ENCODE measurements around the gene NELFA.
A peak's percentile ranks its signal among the peaks of the same experiment; 100 is the strongest.

The NELFA gene

DNA sequence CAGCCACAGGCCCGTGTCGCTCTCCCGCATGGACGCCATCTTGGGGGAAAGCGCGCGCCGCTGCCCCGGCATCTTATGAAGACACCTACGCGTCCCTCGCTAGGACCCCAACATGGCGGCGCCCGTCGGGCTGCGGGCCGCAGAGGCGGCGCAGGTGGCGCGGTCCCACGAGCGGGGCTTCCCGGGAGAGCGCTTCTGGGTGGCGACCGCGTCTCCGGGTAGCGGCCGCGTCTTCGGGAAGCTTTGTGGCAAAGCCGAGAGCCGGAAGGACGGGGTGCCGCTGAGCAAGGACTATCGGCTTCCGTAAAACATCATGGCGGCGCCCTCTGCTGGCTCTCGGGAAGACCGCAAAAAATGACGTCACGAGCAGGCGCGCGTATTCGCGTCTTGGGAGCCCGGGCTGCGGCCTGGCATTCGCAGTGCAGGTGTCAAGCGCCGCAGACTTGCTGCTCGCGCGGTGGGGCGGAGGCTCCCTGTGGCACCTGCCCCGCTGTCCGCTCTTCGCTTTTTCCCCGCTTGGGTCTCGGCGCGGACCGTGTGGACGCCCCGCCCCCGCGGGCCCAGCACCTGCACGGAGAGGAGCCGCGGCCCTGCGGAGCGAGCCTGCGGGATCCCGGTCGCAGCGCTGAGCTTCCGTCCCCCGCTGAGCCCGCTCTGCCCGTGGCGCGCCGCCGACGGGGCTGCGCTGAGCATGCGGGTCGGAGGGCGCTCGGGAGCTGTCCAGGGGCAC lies at the start of gene NELFA:
NELFA (minus strand) TSS at position 54 of the 730 bp plus-strand sequence; CDS start at position 39, 15 bp downstream.
- WGBS (ENCODE audit: insufficient coverage, insufficient read length), result no CpG with 5 or more reads among the region's 95 CpGs
- Histone ChIP-seq H3K27ac (ENCODE audit: low read length) (no peak within 1 kb of the TSS), H3K9me3 (ENCODE audit: control insufficient read depth, insufficient read depth, low read length) (no peaks in the 10 kb centered on the region), H3K4me1 (ENCODE audit: control insufficient read depth, insufficient read depth, low read length) (peaks cover 2% of the 10 kb centered on the region; the same call in 1 of the 2 replicates), H3K4me3 (ENCODE audit: low read length) (peak within 1 kb of the TSS; percentile 97), H3K36me3 (ENCODE audit: control insufficient read depth, insufficient read depth, low read length) (no peaks in the 10 kb centered on the region), H3K27me3 (ENCODE audit: control insufficient read depth, insufficient read depth, low read length) (no peaks in the 10 kb centered on the region)
- peak; percentile 81 for DNase-seq (ENCODE audit: low read depth, low spot score)

DNA sequence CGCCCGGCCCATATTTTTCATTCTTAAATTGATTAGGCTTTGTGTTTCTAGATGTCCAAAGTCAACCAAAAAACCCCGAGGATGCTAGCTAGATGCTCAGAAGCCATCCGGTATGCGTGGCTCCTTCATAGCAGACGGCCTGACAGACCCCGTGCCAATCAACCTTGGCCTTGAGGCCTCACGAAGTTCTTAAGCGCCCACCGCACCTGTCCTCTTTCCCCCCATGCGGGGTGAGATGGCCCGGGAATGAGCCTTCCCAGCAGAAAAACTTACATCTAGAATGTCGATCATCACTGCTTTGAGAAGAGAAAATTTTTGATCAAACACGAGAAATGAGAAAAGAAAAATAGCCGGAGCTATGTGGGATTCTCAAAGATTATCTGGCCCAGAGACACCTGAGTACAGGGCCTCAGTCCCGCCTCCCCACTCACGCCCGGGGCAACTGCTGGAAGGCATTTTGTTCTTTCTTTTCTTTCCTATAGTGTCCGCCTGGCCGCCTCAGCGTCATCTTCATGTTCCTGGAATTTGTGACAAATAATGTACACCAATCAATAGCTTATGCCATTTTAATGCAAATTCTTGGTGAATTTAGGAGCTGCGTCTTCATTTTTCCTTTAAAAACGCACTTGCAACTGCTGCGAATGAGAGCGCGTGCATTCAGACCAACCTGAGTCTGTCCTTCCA lies 48.8 kb upstream of the NELFA start:
- H3K4me1 ChIP-seq (ENCODE audit: control insufficient read depth, insufficient read depth, low read length), result peaks cover 4% of the 10 kb centered on the region; the same call in 1 of the 2 replicates
- WGBS (ENCODE audit: insufficient coverage, insufficient read length), result no CpG with 5 or more reads among the region's 26 CpGs
- no peak overlapping the region for H3K4me3 ChIP-seq (ENCODE audit: low read length)
- H3K27ac ChIP-seq (ENCODE audit: low read length), result no peak overlapping the region
- no peaks in the 10 kb centered on the region for H3K9me3 ChIP-seq (ENCODE audit: control insufficient read depth, insufficient read depth, low read length)
- peaks cover 21% of the 10 kb centered on the region for H3K27me3 ChIP-seq (ENCODE audit: control insufficient read depth, insufficient read depth, low read length)
- no peaks in the 10 kb centered on the region for H3K36me3 ChIP-seq (ENCODE audit: control insufficient read depth, insufficient read depth, low read length)
- no peak for DNase-seq (ENCODE audit: low read depth, low spot score)

DNA sequence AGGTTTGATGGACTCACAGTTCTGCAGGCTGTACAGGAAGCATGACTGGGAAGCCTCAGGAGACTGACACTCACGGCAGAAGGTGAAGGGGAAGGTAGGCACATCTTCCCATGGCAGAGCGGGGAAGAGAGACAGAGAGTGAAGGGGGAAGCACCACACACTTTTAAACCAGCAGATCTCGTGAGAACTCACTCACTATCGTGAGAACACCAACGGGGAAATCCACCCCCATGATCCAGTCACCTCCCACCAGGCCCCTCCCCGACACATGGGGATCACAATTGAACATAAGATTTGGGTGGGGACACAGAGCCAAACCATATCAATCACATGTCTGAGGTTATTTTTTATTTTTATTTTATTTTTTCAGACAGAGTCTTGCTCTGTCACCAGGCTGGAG lies 45.4 kb upstream of the NELFA start:
- Histone ChIP-seq H3K4me3 (ENCODE audit: low read length) (no peak overlapping the region), H3K36me3 (ENCODE audit: control insufficient read depth, insufficient read depth, low read length) (no peaks in the 10 kb centered on the region)

DNA sequence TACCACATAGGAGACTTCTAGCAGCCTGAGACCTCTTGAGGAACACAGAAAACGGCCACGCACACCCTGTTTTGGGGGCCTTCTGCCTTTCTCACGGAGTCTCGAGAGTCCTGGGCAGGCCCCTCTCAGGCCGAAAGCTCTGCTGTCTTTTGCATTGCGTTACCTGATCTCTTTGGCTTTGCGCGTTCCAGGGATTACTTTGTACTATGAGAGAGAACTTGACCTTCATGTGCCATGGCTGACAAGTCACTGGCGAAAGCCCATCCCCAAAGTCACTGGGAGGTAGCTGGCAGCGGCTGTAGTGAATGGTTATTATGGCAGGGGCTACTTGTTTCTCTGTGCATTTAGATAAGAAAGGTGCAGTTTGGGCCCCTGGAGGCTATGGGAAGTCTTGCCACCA lies 42.3 kb upstream of the NELFA start:
- no peak overlapping the region for H3K27ac ChIP-seq (ENCODE audit: low read length)
- H3K9me3 ChIP-seq (ENCODE audit: control insufficient read depth, insufficient read depth, low read length), result no peaks in the 10 kb centered on the region
- no peaks in the 10 kb centered on the region for H3K36me3 ChIP-seq (ENCODE audit: control insufficient read depth, insufficient read depth, low read length)
- WGBS (ENCODE audit: insufficient coverage, insufficient read length), result no CpG with 5 or more reads among the region's 10 CpGs
- no peak overlapping the region for H3K4me3 ChIP-seq (ENCODE audit: low read length)
- DNase-seq (ENCODE audit: low read depth, low spot score), result no peak
- H3K27me3 ChIP-seq (ENCODE audit: control insufficient read depth, insufficient read depth, low read length), result no peaks in the 10 kb centered on the region
- H3K4me1 ChIP-seq (ENCODE audit: control insufficient read depth, insufficient read depth, low read length), result no peaks in the 10 kb centered on the region

More for the DNA sequence above, 45.4 kb upstream of the NELFA start:
- no peak overlapping the region for H3K27ac ChIP-seq (ENCODE audit: low read length)
- WGBS (ENCODE audit: insufficient coverage, insufficient read length), result no CpG with 5 or more reads among the region's 6 CpGs
- DNase-seq (ENCODE audit: low read depth, low spot score), result no peak
- no peaks in the 10 kb centered on the region; the same call in 1 of the 2 replicates for H3K4me1 ChIP-seq (ENCODE audit: control insufficient read depth, insufficient read depth, low read length)
- H3K9me3 ChIP-seq (ENCODE audit: control insufficient read depth, insufficient read depth, low read length), result no peaks in the 10 kb centered on the region
- peaks cover 13% of the 10 kb centered on the region for H3K27me3 ChIP-seq (ENCODE audit: control insufficient read depth, insufficient read depth, low read length)

DNA sequence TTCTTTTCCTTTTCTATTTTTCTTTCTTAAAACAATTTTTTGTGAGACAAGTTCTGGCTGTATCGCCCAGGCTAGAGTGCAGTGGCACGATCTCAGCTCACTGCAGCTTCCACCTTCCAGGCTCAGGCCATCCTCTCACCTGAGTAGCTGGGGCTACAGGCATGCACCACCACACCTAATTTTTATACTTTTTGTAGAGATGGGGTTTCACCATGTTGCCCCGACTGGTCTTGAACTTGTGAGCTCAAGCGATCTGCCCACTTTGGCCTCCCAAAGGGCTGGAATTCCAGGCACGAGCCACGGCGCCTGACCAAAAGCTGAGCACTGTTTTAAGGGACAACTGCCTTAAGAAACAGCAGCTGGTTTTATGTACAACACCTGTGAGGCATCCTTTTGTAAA lies 41.0 kb upstream of the NELFA start:
- Histone ChIP-seq H3K36me3 (ENCODE audit: control insufficient read depth, insufficient read depth, low read length) (no peaks in the 10 kb centered on the region), H3K4me1 (ENCODE audit: control insufficient read depth, insufficient read depth, low read length) (no peaks in the 10 kb centered on the region), H3K9me3 (ENCODE audit: control insufficient read depth, insufficient read depth, low read length) (no peaks in the 10 kb centered on the region), H3K27ac (ENCODE audit: low read length) (no peak overlapping the region), H3K4me3 (ENCODE audit: low read length) (no peak overlapping the region), H3K27me3 (ENCODE audit: control insufficient read depth, insufficient read depth, low read length) (no peaks in the 10 kb centered on the region)
- no peak for DNase-seq (ENCODE audit: low read depth, low spot score)
- WGBS (ENCODE audit: insufficient coverage, insufficient read length), result no CpG with 5 or more reads among the region's 7 CpGs

DNA sequence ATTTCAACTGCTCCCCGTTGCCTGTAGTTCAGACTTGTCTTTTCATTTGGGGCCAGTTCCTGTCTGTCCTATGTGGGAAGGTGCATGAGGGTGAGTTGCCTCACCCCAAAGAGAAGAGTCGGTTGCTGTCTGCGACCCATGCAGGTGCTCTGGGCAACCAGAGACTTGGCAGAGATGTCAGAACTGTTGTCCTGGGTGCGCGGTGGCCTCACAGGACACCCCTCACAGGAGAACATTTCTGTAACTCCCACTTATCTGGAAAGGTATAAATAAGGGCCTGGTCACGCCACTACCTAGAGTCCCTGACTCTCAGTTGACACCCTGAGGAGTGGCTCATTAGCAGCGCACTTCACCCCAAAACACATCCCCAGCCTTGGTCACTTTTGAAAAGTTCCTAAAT lies 40.6 kb upstream of the NELFA start:
- Histone ChIP-seq H3K9me3 (ENCODE audit: control insufficient read depth, insufficient read depth, low read length) (no peaks in the 10 kb centered on the region), H3K4me3 (ENCODE audit: low read length) (no peak overlapping the region), H3K36me3 (ENCODE audit: control insufficient read depth, insufficient read depth, low read length) (no peaks in the 10 kb centered on the region), H3K27me3 (ENCODE audit: control insufficient read depth, insufficient read depth, low read length) (no peaks in the 10 kb centered on the region), H3K4me1 (ENCODE audit: control insufficient read depth, insufficient read depth, low read length) (no peaks in the 10 kb centered on the region), H3K27ac (ENCODE audit: low read length) (no peak overlapping the region)
- WGBS (ENCODE audit: insufficient coverage, insufficient read length), result no CpG with 5 or more reads among the region's 7 CpGs
- DNase-seq (ENCODE audit: low read depth, low spot score), result no peak

DNA sequence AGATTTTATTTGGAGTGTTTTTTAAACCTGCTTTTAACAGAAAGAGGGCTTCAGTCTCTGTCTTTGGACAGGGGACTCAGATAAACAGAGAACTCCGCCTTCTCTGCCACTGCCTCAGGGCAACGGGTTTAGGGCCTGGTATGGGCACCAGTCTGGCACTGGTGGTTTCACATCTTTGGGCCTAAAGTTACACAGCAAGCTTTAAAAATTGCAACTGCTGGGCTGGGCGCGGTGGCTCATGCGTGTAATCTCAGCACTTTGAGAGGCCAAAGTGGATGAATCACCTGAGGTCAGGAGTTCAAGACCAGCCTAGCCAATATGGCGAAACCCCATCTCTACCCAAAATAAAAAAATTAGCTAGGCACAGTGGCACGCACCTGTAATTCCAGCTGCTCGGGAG lies 40.1 kb upstream of the NELFA start:
- no peaks in the 10 kb centered on the region for H3K27me3 ChIP-seq (ENCODE audit: control insufficient read depth, insufficient read depth, low read length)
- no CpG with 5 or more reads among the region's 8 CpGs for WGBS (ENCODE audit: insufficient coverage, insufficient read length)
- DNase-seq (ENCODE audit: low read depth, low spot score), result no peak

DNA sequence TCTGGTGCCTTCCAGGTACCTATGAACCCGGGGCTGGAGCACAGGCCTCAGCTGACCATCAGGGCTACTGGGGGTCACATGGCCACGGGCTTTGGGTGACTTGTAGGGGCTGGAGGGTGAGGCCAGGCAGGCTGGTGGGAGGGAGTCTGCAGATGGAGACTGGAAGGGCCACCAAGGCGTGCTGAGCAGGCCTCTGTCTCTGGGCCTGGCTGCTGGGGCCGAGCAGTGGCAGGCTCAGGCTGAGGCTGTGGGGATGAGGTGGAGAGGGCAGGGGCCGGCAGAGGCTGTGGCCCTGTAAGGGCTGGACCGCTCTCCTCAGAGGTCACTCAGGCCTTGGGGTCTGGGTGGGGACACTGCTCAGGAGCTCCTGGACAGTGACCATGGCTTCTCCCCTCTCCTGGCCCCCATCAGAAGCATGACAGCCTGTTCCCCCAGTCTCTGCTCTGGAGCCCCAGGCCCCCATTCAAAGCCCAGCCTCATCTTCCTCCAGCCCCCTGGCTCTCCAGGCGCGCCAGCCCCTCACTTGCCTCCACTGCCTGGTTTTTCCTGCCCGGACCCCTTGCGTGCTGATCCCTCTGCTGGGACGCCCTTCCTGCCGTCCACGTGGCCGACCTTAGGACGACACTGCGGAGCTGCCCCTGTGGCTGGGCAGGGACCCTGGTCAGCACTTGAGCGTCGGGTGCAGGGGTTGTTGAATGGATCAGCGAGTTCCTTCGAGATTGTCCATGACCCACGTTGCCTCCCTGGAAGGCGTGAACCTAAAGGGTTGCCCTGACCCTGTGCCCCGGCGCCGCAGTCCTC lies 39.2 kb upstream of the NELFA start:
- WGBS (ENCODE audit: insufficient coverage, insufficient read length), result no CpG with 5 or more reads among the region's 25 CpGs
- Histone ChIP-seq H3K4me3 (ENCODE audit: low read length) (no peak overlapping the region), H3K9me3 (ENCODE audit: control insufficient read depth, insufficient read depth, low read length) (no peaks in the 10 kb centered on the region), H3K27ac (ENCODE audit: low read length) (no peak overlapping the region), H3K27me3 (ENCODE audit: control insufficient read depth, insufficient read depth, low read length) (peaks cover 1% of the 10 kb centered on the region; the same call in 1 of the 2 replicates), H3K4me1 (ENCODE audit: control insufficient read depth, insufficient read depth, low read length) (no peaks in the 10 kb centered on the region), H3K36me3 (ENCODE audit: control insufficient read depth, insufficient read depth, low read length) (no peaks in the 10 kb centered on the region)
- no peak for DNase-seq (ENCODE audit: low read depth, low spot score)

More for the DNA sequence above, 40.1 kb upstream of the NELFA start:
- Histone ChIP-seq H3K36me3 (ENCODE audit: control insufficient read depth, insufficient read depth, low read length) (no peaks in the 10 kb centered on the region), H3K9me3 (ENCODE audit: control insufficient read depth, insufficient read depth, low read length) (no peaks in the 10 kb centered on the region), H3K4me1 (ENCODE audit: control insufficient read depth, insufficient read depth, low read length) (no peaks in the 10 kb centered on the region), H3K4me3 (ENCODE audit: low read length) (no peak overlapping the region), H3K27ac (ENCODE audit: low read length) (no peak overlapping the region)

DNA sequence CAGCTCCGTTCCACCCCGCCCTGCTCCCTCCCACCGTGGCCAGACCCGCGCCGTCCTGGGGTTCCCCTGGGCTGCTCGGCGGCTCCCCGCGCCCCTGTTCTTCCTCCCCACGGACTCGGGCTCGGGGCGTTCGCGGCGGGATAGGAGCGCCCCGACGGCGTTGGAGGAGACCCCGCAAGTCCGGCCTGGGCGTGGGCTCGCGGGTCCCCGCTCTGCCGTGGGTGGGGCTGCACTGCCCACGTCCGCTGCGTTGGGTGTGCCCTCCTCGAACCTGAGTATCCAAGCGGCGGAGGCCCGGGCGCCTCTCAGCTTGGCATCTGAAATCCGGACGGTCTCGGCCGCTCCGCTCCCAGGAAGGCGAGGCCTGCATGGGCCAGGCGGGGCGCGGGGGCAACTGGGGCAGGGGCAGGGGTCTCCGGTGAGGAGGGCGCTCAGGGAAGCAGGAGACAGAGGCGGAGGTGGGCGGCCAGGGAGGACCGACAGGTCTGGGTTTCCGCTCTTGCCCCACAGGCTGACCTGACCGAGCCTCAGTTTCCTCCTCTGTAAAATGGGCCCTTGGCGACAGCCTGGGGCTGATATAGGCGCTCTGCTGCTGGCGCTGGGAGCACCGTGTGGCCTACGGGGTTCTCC lies 38.4 kb upstream of the NELFA start:
- WGBS (ENCODE audit: insufficient coverage, insufficient read length), result no CpG with 5 or more reads among the region's 57 CpGs
- Histone ChIP-seq H3K9me3 (ENCODE audit: control insufficient read depth, insufficient read depth, low read length) (no peaks in the 10 kb centered on the region), H3K27me3 (ENCODE audit: control insufficient read depth, insufficient read depth, low read length) (peaks cover 5% of the 10 kb centered on the region; the same call in 1 of the 2 replicates), H3K4me3 (ENCODE audit: low read length) (no peak overlapping the region), H3K36me3 (ENCODE audit: control insufficient read depth, insufficient read depth, low read length) (no peaks in the 10 kb centered on the region; the same call in 1 of the 2 replicates), H3K27ac (ENCODE audit: low read length) (no peak overlapping the region), H3K4me1 (ENCODE audit: control insufficient read depth, insufficient read depth, low read length) (no peaks in the 10 kb centered on the region)
- DNase-seq (ENCODE audit: low read depth, low spot score), result no peak

Measured in iPS DF 6.9 (cell line).